A204.1 (cell line): ENCODE data around the gene UCN3.
"Not testable (repeated sequence)": the region's sequence is repeated elsewhere in the genome, so short reads cannot be mapped to it uniquely, and the experiment has no call there.

Experiments used
- FAIRE-seq: peaks from 2 replicates; lab custom pipeline; 2012; peaks lifted over from hg19 to GRCh38; lab: Jason Lieb, UNC

UCN3 gene

DNA sequence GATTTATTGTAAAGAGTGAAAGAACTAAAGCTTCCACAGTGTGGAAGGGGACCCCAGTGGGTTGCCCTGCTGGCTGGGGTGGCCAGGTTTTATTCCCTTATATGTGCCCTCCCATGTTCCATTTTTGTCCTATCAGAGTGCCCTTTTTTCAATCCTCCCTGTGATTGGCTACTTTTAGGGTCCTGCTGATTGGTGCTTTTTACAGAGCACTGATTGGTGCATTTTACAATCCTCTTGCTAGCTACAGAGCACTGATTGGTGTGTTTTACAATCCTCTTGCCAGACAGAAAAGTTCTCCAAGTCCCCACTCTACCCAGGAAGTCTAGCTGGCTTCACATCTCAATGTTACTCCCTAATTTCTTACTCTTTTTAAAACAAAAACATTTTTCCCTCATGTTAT is 46.0 kb downstream of the UCN3 start:
- not testable (repeated sequence) for FAIRE-seq

DNA sequence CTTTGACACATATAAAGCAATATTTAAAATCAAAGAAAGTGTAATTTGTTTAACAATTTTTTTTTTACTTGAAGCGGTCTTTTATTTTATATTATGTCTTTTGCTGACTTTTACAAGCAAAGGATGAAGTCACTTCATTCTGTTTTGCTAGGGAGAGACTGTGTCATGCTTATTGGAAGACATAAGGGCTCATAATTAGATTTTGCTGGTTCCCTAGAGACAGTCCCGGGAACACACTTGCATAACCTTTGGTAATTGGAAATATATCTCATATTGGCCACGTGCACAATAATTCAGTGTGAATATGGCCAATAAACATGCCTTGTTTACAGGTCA is 47.1 kb downstream of the UCN3 start:
- FAIRE-seq, result no peak

DNA sequence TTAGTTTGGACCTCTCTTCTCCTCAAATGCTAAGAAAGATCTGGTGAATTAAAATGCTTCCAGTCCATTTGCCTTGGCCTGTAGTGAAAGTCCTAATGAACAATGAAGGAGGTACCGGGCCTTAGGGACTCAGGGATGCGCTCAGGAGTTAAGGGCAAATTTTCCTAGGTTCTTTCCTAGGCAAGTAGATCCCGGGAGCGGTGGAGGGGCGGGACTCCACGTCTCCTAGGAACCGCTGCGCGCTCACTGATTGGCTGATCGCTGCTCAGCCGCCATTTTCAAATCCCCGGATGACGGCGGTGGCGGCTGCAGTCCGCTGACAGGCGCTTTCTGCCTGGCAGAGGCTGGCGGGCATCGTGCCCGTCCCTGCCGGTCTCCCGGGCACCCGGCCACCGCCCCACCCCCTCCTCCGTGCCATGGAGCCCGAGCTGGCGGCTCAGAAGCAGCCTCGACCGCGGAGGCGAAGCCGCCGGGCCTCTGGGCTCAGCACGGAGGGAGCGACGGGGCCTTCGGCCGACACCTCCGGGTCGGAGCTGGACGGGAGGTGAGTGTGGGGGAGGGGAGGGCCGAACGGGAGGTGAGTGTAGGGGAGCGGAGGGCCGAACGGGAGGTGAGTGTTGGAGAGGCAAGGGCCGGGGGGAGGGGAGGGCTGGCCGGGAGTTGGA is 47.6 kb downstream of the UCN3 start, which contains the start of gene NET1:
TSS of gene NET1 (plus strand) at position 281 of the 665 bp plus-strand sequence. CDS start at position 417, 136 bp downstream.
- no peak for FAIRE-seq

DNA sequence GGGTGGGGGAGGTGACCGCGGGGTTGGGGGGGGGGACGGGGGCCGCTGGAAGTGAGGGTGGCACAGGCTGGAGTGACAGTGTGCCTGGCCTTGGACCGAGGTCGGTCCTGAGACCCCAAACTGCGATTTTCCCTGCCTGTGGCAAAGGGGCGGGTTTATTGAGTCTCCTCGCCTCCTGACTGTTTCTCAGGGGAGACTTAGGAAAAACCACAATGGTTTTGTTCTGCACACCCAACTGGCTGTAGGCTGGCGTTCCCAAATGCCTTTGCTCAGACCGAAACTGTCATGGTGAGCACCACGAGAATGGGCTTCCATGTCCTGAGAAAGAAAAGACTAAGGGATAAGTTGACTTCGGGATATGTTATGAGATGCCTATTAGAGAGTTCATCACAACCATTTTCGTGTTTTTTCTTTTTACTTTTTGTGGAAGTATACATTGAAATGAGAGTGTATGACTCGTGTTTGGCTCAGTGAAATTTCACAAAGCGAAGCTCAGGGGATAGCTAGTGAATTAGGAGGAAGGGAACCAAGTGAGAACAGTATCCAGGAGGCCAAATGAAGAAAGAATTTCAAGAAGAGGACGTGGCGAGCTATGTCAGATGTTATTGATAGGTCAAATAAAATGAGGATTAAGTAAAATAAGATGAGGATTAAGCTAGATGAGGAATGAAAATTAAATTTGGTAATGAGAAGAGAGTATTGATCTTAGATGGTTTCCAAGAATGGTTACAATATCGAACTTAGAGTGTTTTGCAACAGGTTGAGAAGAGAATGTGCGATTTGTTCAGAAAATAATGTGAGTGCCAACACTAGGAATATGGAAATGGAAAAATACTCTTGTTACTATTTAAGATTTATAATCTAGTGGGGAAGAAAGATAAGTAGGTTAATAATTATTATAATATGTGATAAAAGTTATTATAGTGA is 48.5 kb downstream of the UCN3 start:
- no peak for FAIRE-seq

DNA sequence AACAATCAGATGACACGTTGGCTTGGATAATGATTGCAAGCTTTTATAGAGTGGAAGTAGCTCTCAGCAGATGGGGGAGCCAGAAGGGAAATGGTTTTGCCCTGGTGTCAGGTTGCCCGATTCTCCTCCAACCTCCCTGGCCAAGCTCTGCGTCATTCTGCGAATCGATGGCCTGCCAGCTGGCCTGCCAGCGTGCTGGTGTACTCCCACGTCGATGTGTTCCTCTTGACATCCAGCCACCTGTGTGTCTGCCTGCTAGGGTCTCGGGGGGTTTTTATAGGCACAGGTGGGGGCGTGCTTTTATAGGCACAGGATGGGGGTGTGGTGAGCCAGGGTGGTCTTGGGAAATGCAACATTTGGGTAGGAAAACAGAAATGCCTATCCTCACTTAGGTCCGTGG is 52.2 kb downstream of the UCN3 start:
- no peak for FAIRE-seq

DNA sequence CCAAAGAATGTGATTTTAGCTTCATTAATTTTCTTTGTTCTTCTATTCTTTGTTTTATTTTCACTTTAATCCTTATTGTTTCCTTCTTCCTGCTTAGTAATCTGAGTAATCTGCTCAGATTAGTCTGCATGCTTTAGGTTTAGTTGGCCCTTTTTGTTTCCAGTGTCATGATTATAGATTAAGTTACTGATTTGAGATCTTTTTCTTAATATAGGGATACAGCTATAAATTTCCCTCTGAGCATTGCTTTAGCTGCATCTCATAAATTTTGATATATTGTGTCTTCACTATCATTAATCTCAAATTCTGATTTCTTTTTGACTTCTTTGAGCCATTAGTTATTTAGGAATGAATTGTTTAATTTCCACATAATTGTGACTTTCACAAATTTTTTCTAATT is 53.8 kb downstream of the UCN3 start:
- no peak for FAIRE-seq

DNA sequence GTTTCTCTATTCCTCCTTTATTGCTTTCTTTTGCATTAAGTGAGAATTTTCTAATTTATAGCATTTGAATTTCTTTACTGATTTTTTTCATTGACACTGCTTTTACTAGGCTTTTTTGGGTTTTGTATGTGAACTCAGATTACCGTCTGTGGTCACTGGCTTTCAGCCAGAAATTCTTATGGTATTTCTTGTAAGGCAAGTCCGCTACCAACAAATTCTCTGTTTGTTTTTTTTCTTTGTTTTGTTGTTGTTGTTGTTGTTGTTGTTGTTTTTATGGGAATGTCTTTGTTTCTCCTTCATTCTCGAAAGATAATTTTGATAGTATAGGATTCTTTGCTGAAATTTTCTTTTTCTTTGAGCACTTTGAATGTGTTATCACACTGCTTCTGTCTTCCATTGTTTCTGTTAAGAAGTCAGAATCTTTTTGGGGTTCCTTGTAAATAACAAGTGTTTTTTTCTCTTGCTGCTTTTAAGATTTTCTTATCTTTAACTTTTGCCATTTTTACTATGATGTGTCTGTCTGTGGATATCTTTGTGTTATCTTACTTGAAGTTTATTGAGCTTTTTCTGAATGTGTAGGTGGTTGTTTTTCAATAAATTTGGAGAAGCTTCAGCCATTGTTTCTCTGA is 54.8 kb downstream of the UCN3 start:
- no peak for FAIRE-seq

DNA sequence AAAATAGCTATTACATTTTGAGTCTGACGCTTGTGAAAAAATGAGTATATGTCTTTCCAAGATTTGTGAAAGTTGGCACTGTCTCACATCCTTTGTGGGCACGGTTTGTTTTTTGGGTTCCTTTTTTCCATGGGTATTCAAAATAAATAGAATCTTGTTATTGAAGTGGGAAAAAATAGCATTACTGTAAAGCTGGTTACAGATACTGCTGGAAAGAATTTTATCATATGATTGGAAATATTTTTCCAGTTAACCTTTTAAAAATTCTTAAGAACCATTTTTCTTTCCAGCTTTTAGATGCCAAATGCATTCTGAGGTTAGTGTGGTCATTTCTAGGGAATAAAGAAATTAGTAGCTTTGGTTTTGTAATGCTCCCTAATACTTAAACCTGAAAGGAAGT is 59.0 kb downstream of the UCN3 start:
- FAIRE-seq, result no peak
